Measurements from ENCODE around the gene NCKAP5. TPM values are rescaled to one million over a fixed set of nuclear protein-coding genes. Genes with fewer than 3 reads are reported as not detected.
A peak's percentile ranks its signal among the peaks of the same experiment; 100 is the strongest.

NCKAP5 gene
- total RNA-seq, 1 experiment from 2014 or later: 3.2 TPM

DNA sequence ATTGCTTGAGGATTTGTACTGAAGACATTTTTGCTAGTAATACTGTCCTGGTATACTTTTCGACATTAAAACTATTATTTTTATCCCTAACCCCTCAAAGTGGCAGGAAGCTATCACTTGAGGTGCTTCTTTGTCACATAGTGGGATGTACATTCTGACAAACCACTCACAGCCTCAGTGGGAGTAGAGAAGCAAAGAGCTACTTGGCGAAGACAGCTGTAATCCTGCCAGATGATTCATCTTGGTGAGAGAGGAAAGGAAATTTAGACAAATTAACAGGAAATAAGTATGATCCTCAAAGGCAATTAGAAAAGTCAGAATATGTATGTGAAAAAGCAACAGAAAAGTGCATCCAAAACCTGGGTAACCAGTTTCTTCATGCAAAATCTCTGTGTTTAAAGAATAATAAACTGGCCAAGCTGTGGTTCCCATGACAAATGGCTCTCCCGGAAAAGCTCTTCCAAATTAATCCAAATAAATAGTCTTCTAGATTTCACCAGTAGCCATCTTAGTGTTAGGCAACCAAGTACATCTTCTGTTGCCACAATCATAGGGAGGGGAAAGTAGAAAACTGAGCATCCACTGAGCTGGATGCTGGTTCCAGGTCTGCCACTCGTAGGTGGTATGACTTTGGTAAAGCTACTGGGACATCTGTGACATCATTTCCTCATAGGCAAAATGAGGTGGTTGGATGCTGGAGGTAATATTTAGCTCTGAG is 590.3 kb downstream of the NCKAP5 start:
- CTCF ChIA-PET: interaction anchor here (0.6 kb wide), 1 partner anchor 540 kb away, joined by 11 read pairs; no protein-coding TSS in a partner anchor
- DNase-seq: peak; percentile 50

DNA sequence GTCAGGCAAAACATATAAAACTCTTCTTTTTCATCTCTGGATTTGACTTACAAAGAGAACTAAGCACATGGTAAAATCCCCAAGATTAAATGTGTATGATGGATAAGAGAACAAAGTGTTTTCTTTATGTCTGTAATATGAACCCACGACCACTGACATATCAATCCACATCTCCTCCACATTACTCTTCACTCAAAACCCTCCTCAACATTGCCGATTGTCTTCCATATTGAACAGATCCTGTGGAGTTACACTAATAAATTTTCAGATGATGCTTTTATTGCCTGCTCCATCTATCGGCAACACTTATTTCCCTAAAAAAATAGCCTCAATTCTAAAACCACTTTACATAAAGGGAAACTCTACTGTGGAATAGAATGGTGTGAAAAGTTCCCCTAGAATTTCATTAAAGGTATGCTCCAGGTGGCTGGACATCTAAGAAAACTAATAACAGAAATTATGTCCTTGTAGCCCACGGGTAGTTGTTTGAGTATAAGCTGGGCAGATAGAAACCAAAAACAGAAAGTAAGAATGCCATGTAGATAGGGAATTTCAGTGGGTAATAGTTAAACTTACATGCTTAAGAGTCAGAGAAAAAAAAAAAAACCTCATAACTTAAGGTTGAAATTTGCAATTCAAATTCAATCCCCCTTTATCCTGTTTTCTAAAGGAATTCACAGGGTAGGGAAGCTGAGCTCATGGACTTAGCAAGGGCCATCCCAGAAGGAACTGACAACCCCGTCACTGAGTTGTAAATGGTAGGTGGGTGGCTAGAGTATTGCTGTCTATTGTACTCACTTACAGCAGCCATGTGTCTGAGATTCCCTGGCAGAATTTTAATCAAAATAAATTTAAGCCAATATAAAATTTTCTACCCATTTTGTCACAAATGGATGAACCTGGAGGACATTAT is 592.8 kb downstream of the NCKAP5 start:
- TF ChIP-seq EZH2phosphoT487 (IDR thresholded peaks at IDR 0.05; ENCODE audit: borderline replicate concordance, low read length) (no peak), EZH2 (IDR thresholded peaks at IDR 0.05; ENCODE audit: low read length, unreplicated experiment) (no peak)
- TF ChIP-seq, protein P1, sequence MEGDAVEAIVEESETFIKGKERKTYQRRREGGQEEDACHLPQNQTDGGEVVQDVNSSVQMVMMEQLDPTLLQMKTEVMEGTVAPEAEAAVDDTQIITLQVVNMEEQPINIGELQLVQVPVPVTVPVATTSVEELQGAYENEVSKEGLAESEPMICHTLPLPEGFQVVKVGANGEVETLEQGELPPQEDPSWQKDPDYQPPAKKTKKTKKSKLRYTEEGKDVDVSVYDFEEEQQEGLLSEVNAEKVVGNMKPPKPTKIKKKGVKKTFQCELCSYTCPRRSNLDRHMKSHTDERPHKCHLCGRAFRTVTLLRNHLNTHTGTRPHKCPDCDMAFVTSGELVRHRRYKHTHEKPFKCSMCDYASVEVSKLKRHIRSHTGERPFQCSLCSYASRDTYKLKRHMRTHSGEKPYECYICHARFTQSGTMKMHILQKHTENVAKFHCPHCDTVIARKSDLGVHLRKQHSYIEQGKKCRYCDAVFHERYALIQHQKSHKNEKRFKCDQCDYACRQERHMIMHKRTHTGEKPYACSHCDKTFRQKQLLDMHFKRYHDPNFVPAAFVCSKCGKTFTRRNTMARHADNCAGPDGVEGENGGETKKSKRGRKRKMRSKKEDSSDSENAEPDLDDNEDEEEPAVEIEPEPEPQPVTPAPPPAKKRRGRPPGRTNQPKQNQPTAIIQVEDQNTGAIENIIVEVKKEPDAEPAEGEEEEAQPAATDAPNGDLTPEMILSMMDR (conservative IDR thresholded peaks at IDR 0.05; ENCODE audit: low read depth, low read length): no peak
- intact Hi-C loops (cut with micrococcal nuclease): no loop called here
- CTCF ChIA-PET: no interaction called here

More for the DNA sequence above, 590.3 kb downstream of the NCKAP5 start:
- Histone ChIP-seq H3K27me3 (ENCODE audit: low read length) (no peaks in the 10 kb centered on the region), H2AFZ (ENCODE audit: low read length) (no peak overlapping the region), H3K4me2 (ENCODE audit: low read length) (no peak overlapping the region), H3K36me3 (ENCODE audit: low read depth, low read length) (no peaks in the 10 kb centered on the region), H3K4me1 (ENCODE audit: insufficient read depth, low read length) (peaks cover 8% of the 10 kb centered on the region; the same call in 1 of the 2 replicates), H3K9ac (ENCODE audit: low read length) (no peak overlapping the region), H3K4me3 (ENCODE audit: low read length) (no peak overlapping the region), H3K9me2 (replicated peaks; ENCODE audit: low read length) (no peaks in the 10 kb centered on the region), H4K20me1 (ENCODE audit: low read length) (no peaks in the 10 kb centered on the region), H3K9me3 (ENCODE audit: low read length) (no peaks in the 10 kb centered on the region), H3F3A (ENCODE audit: low read length, unreplicated experiment) (no peaks in the 10 kb centered on the region), H3K27ac (ENCODE audit: low read length) (no peak overlapping the region), H3K79me2 (ENCODE audit: low read length) (no peaks in the 10 kb centered on the region)
- no TSS peak for BruUV-seq (replicated peaks)
- TF ChIP-seq, protein P1 (conservative IDR thresholded peaks at IDR 0.05; ENCODE audit: low read depth, low read length): no peak
- no peak for TF ChIP-seq EZH2phosphoT487 (IDR thresholded peaks at IDR 0.05; ENCODE audit: borderline replicate concordance, low read length)
- TF ChIP-seq EZH2 (IDR thresholded peaks at IDR 0.05; ENCODE audit: low read length, unreplicated experiment): no peak
- POLR2A ChIA-PET (ENCODE audit: unreplicated experiment): no interaction called here
- intact Hi-C loops (cut with micrococcal nuclease): no loop called here
- ATAC-seq: peak; percentile 55

More for the DNA sequence above, 592.8 kb downstream of the NCKAP5 start:
- H3K4me3 ChIP-seq (ENCODE audit: low read length): no peak overlapping the region
- ATAC-seq: no peak
- no peak for DNase-seq
- no peaks in the 10 kb centered on the region for H3K9me2 ChIP-seq (replicated peaks; ENCODE audit: low read length)
- no peaks in the 10 kb centered on the region for H3K79me2 ChIP-seq (ENCODE audit: low read length)
- POLR2A ChIA-PET (ENCODE audit: unreplicated experiment): no interaction called here
- H4K20me1 ChIP-seq (ENCODE audit: low read length): no peaks in the 10 kb centered on the region
- H3K36me3 ChIP-seq (ENCODE audit: low read depth, low read length): no peaks in the 10 kb centered on the region
- no peak overlapping the region for H3K27ac ChIP-seq (ENCODE audit: low read length)
- H3K9ac ChIP-seq (ENCODE audit: low read length): no peak overlapping the region
- no peak overlapping the region for H3K4me2 ChIP-seq (ENCODE audit: low read length)
- H3K4me1 ChIP-seq (ENCODE audit: insufficient read depth, low read length): peaks cover 15% of the 10 kb centered on the region
- H3F3A ChIP-seq (ENCODE audit: low read length, unreplicated experiment): no peaks in the 10 kb centered on the region
- no peaks in the 10 kb centered on the region for H3K9me3 ChIP-seq (ENCODE audit: low read length)
- no peak overlapping the region for H2AFZ ChIP-seq (ENCODE audit: low read length)
- H3K27me3 ChIP-seq (ENCODE audit: low read length): no peaks in the 10 kb centered on the region
- no TSS peak for BruUV-seq (replicated peaks)

Data from PC-3 (cell line).